PFSK-1 (cell line): Measurements from ENCODE around the gene ZNF414.

Experiments
- FOXP2 ChIP-seq: optimal IDR thresholded peaks from 2 replicates; pipeline ENCODE3; 2011; ENCODE audit warnings: borderline replicate concordance, control low read depth, inconsistent platforms; ENCODE audit not compliant: insufficient read depth; ENCODE audit errors: extremely low read length, extremely low read depth
- POLR2AphosphoS5 ChIP-seq: IDR thresholded peaks from 2 replicates; pipeline ENCODE4 v1.6.1; 2012; ENCODE audit warnings: low read depth, mild to moderate bottlenecking, control low read depth, low read length, moderate library complexity
- SIN3A ChIP-seq: IDR thresholded peaks from 2 replicates; pipeline ENCODE4 v1.6.1; 2012; ENCODE audit warnings: mild to moderate bottlenecking, low read length, moderate library complexity, borderline replicate concordance; ENCODE audit not compliant: insufficient read depth
- TAF1 ChIP-seq: IDR thresholded peaks from 2 replicates; pipeline ENCODE4 v1.6.1; 2012; ENCODE audit warnings: low read length, control low read depth, borderline replicate concordance; ENCODE audit not compliant: insufficient read depth
- TF ChIP-seq, protein P1 (sequence below), 2 experiments: IDR thresholded peaks; 2 replicates each; pipeline versions ENCODE4 v1.6.1 to v1.8.0; 2011 to 2012; ENCODE audit warnings: low read depth in 2 of 2, low read length in 2 of 2, control low read depth in 1 of 2, inconsistent platforms in 1 of 2, mild to moderate bottlenecking in 1 of 2, moderate library complexity in 1 of 2; ENCODE audit not compliant: insufficient read depth in 1 of 2

ZNF414 gene

GRCh38 chr19:8537099-8537498 is 23.1 kb upstream of the ZNF414 start:
- TF ChIP-seq SIN3A (no peak), TAF1 (no peak), FOXP2 (no peak), POLR2AphosphoS5 (no peak)
- TF ChIP-seq, protein P1, sequence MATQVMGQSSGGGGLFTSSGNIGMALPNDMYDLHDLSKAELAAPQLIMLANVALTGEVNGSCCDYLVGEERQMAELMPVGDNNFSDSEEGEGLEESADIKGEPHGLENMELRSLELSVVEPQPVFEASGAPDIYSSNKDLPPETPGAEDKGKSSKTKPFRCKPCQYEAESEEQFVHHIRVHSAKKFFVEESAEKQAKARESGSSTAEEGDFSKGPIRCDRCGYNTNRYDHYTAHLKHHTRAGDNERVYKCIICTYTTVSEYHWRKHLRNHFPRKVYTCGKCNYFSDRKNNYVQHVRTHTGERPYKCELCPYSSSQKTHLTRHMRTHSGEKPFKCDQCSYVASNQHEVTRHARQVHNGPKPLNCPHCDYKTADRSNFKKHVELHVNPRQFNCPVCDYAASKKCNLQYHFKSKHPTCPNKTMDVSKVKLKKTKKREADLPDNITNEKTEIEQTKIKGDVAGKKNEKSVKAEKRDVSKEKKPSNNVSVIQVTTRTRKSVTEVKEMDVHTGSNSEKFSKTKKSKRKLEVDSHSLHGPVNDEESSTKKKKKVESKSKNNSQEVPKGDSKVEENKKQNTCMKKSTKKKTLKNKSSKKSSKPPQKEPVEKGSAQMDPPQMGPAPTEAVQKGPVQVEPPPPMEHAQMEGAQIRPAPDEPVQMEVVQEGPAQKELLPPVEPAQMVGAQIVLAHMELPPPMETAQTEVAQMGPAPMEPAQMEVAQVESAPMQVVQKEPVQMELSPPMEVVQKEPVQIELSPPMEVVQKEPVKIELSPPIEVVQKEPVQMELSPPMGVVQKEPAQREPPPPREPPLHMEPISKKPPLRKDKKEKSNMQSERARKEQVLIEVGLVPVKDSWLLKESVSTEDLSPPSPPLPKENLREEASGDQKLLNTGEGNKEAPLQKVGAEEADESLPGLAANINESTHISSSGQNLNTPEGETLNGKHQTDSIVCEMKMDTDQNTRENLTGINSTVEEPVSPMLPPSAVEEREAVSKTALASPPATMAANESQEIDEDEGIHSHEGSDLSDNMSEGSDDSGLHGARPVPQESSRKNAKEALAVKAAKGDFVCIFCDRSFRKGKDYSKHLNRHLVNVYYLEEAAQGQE (IDR thresholded peaks at IDR 0.05; ENCODE audit: insufficient read depth in 1 of 2, low read depth in 2 of 2, low read length in 2 of 2), result no peak

- TF ChIP-seq POLR2AphosphoS5 (no peak), SIN3A (no peak), TAF1 (no peak), FOXP2 (no peak)
- TF ChIP-seq, protein P1 (IDR thresholded peaks at IDR 0.05; ENCODE audit: insufficient read depth in 1 of 2, low read depth in 2 of 2, low read length in 2 of 2), result no peak
These were observed 22.3 kb upstream of the ZNF414 start for GRCh38 chr19:8536282-8536681.

GRCh38 chr19:8532225-8532624 is 18.3 kb upstream of the ZNF414 start:
- no peak for TF ChIP-seq SIN3A
- TF ChIP-seq, protein P1 (IDR thresholded peaks at IDR 0.05; ENCODE audit: insufficient read depth in 1 of 2, low read depth in 2 of 2, low read length in 2 of 2), result no peak

DNA sequence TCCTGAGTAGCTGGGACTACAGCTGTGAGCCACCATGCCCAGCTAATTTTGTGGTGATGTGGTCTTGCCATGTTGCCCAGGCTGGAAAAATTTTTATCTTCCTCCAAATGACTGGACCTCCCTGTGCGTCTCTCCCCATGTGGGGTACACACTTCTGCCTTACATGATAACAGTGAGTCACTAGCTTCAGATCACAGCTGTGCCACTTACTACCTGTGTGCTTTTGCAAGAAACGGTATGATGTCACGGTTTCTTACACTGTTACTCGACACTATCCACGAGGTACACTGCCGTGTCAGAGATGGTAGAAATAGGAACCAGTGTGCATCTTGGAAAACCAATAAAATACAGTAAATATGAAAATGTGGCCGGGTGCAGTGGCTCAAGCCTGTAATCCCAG is 17.5 kb upstream of the ZNF414 start:
- TF ChIP-seq, protein P1 (IDR thresholded peaks at IDR 0.05; ENCODE audit: insufficient read depth in 1 of 2, low read depth in 2 of 2, low read length in 2 of 2), result no peak
- TF ChIP-seq POLR2AphosphoS5 (no peak), SIN3A (no peak), FOXP2 (no peak), TAF1 (no peak)

GRCh38 chr19:8530061-8530679 is 16.2 kb upstream of the ZNF414 start:
- no peak for TF ChIP-seq SIN3A
- TF ChIP-seq TAF1, result no peak
- TF ChIP-seq FOXP2, result no peak
- no peak for TF ChIP-seq POLR2AphosphoS5
- TF ChIP-seq, protein P1 (IDR thresholded peaks at IDR 0.05; ENCODE audit: insufficient read depth in 1 of 2, low read depth in 2 of 2, low read length in 2 of 2), result no peak
